Panc1 (cell line): ENCODE measurements around the gene RASIP1.
"Not testable (repeated sequence)": the region's sequence is repeated elsewhere in the genome, so short reads cannot be mapped to it uniquely, and the experiment has no call there.

Source experiments
- CTCF ChIP-seq: fragments of 450-650 bp; IDR thresholded peaks from 2 replicates; pipeline ENCODE4 v1.5.1; 2017; ENCODE audit warnings: mild to moderate bottlenecking
- TCF7L2 ChIP-seq: IDR thresholded peaks from 2 replicates; pipeline ENCODE4 v1.6.1; 2011; ENCODE audit warnings: mild to moderate bottlenecking, low read depth, low read length, inconsistent platforms

- TF ChIP-seq CTCF, TCF7L2: not testable (repeated sequence)
These were observed 22.3 kb downstream of the RASIP1 start for GRCh38 chr19:48718106-48718505.
